HG03439 (cell line): ENCODE data around the gene CD69.
"Not testable (repeated sequence)": the region's sequence is repeated elsewhere in the genome, so short reads cannot be mapped to it uniquely, and the experiment has no call there.

Experiments
- ATAC-seq: cut with Tn5 transposase; IDR thresholded peaks from one replicate; pipeline ENCODE4 v1.9.1; 2021; ENCODE audit warnings: mild to moderate bottlenecking, moderate library complexity; ENCODE audit not compliant: unreplicated experiment

CD69 gene

GRCh38 chr12:9751204-9752144 is 9.2 kb downstream of the CD69 start:
- ATAC-seq: no peak

DNA sequence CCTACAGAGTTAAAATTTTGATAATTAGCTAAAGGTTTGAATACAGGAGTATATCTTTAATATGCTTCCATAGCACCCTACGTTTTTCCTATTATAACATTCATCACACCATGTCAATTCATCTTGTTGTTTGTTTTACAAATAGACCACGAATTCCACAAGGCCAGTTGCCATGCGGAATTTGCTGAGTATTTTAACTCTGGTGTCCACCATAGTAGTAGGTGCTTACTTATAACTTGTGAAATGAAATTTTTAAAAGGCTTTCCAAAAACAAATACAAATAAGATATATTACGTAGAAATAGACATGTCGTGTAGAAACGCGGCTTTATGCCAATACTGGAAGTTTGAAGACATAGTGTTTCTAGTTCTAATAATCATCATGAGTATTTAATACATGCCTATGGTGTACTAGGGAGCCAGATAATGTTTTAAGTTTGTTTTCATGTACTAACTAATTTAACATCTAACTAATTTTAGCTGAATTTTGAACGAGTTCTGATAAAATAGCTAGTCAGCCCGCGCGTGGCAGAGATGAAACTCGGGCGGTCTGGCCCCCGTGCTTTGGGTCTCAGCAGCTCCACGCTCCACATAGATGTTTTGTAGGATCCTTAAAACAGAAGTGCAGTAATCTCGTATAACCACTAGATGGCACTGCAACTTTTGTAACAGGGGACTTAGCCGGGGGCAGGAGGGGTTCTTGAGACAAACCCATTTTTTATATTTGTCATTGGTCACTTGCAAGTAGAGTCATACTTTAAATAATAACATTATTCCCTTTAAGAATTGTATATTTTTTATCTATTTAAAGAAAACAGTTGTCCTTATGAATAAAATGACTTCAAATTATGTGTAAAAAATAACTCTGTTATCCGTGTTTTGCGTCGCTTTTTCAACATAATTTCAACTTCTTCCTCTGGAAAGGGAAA is 10.2 kb downstream of the CD69 start:
- peak; percentile 60 for ATAC-seq

- no peak for ATAC-seq
These were observed 11.1 kb downstream of the CD69 start for GRCh38 chr12:9749640-9750039.

GRCh38 chr12:9745199-9745598 is 15.5 kb downstream of the CD69 start:
- ATAC-seq: no peak

- peak; percentile 41 for ATAC-seq
These were observed 18.0 kb downstream of the CD69 start for GRCh38 chr12:9742661-9743060.

- ATAC-seq: peak; percentile 85
These were observed 19.0 kb downstream of the CD69 start for GRCh38 chr12:9741726-9742125.

DNA sequence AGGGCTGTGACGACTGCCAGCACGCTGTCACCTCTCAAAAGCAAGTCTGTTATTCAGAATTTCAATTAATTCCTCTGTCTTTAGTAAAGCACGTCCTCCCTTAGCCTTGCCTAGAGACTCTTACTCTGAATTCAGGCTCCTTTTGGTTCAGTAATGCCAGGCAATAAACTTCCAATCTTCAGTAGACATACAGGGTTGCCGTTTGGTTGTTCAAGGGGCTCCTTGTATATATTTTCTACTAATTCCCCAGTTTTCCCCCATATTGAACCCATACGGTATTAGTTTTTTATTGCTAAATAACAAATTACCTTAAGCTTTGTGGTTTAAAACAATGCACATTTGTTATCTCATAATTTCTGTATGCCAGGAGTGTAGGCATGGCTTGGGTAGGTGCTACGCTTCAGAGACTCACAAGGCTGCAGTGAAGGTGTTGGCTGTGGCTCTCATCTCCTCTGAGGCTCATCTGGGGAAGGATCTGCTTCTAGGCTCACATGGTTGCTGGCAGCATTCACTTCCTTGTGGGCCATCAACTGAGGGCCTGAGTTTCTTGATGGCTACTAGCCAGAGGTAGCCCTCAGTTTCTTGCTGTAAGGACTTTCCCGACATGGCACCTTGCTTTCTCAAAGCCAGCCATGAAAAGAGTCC is 20.5 kb downstream of the CD69 start:
- ATAC-seq: no peak

DNA sequence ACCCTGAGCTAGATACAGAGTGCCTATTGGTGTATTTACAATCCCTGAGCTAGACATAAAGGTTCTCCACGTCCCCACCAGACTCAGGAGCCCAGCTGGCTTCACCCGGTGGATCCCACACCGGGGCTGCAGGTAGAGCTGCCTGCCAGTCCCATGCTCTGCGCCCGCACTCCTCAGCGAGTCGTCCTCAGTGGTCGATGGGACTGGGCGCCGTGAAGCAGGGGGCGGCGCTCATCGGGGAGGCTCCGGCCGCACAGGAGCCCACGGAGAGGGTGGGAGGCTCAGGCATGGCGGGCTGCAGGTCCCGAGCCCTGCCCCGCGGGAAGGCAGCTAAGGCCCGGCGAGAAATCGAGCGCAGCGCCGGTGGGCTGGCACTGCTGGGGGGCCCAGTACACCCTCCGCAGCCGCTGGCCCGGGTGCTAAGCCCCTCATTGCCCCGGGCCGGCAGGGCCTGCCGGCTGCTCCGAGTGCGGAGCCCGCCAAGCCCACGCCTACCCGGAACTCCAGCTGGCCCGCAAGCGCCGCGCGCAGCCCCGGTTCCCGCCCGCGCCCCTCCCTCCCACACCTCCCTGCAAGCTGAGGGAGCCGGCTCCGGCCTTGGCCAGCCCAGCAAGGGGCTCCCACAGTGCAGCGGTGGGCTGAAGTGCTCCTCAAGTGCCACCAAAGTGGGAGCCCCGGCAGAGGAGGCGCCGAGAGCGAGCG is 21.1 kb downstream of the CD69 start:
- not testable (repeated sequence) for ATAC-seq

- ATAC-seq: not testable (repeated sequence)
These were observed 21.8 kb downstream of the CD69 start for GRCh38 chr12:9738905-9739304.

DNA sequence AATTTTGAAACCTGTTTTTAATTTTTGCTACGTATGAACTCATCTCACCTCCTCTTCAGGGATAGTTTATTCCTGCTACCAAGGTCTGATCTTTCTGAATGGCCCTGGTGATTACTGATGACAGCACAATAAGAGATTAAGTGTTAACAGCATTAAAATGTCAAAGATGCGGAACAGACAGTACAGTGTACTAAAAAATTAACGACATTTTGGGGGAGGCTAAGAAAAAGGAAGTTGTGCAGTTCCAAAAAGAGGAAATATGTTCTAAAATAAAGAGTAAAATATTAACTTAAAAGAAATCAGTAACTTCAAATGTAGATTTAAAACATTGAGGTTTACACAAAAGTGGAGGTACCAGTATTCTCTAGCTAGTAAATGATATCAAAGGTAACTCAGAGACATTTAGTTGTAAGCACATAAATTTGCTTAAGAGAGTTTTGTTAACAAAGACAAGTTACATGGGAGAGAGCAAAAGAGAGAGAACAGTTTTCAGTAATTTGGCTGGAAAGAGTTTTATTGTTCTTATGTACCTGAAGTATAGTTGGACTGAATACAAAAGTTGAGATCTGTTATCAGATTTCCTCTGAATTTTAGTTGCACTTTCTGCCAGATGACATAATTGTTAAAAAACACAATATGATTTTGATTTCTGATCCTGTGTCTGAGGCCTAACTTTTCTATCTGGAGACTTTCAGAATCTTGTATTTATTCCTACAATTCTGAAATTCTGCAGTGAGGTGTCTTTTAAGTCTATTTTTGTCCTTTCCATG is 23.6 kb downstream of the CD69 start:
- no peak for ATAC-seq

DNA sequence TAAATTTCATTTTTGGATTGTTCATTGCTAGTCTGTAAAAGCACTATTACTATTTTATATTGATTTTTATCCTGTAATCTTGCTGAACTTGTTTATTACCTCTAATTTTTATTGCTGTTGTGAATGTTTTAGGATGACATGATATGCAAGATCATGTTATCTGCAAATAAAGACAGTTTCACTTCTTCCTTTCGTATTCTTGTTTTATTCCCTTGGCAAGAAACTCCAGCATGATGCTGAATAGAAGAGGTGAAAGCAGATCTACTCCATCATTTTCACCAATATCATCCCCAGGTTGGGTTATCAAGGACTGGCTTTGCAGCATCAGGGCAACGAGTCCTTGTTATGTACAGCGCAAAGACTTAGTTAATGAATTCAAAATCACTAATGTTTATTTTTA is 25.1 kb downstream of the CD69 start:
- no peak for ATAC-seq

DNA sequence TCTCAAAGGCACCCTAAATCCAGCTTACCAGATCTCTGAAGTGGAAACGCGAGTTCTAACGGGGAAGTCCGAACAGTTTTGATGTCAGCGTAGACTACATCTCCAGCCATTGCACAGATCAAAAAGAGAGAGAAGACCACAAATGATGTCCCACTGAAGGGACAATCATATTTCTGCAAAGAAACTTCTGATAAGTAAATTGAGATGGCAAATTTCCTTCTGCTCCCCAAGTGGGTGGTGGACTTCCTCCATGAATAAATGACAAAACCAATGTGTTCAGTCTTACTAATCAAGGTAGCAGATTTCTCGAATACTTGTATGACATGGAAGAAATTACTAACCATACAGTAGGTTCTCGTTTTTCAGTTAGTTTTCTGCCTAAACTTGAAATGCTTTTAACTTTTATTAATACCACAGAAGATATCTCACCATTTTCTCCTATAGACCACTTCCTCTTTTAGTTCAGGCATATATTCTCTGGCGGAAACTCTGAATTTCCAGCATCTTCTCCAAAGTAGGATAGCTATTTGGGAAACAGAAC is 27.7 kb downstream of the CD69 start, which contains the start of gene CLECL1:
Gene CLECL1, minus strand, starts transcription at position 177 of the 541 bp plus-strand sequence.
- ATAC-seq: peak; percentile 33

DNA sequence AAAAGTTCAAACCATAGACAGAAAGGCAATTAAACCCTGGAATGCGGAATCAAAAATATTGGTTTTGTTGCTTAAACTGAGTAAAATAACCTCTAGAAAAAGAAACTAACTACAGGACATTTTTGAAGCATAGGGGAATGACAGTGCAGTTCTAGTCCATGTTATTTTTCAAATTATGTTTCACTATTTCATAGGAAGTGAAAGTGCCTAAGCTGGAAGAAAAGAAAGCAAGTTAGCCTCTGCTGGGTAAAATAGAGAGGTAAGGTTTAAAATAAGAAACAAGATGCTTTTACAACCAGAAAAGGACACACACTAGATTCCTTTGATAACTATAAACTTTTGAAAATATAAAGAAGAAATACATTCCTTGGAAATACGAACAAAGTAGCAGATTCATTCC is 28.9 kb downstream of the CD69 start:
- ATAC-seq: peak; percentile 31

- ATAC-seq: no peak
These were observed 29.3 kb downstream of the CD69 start for GRCh38 chr12:9731393-9731792.

DNA sequence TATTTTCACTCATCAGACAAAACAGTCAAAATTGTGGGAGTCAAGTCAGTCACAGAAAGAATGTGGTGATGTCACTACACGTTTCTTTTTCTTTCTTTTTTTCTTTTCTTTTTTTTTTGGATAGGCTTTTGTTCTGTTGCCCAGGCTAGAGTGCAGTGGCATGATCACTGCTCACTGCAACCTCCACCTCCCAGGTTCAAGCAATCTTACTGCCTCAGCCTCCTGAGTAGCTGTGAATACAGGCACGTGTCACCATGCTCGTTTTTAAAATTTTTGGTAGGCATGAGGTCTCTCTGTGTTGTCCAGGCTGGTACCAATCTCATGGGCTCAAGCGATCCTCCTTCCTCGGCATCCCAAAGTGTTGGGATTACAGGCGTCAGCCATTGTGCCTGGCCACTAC is 30.1 kb downstream of the CD69 start:
- ATAC-seq: no peak

DNA sequence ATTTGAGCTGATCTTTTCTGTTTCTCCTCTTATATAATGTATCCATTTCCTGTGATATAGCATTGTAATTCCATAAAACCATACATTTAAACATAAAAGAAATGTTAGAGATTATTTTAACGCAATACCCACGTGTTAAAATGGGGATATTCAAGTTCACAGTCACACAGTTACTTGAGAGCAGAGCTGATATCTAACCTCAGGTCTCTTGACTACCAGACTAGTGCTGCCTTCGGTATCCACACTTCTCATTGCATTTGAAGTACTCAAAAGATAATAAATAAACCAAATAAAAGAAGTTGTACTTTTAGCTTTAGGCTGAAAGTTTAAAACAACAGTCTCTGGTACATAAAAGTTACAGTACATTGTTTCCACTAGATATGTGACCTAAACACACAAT is 30.7 kb downstream of the CD69 start:
- no peak for ATAC-seq

GRCh38 chr12:9729082-9729481 is 31.6 kb downstream of the CD69 start:
- ATAC-seq: no peak

GRCh38 chr12:9727813-9728212 is 32.9 kb downstream of the CD69 start:
- ATAC-seq: no peak

- ATAC-seq: no peak
These were observed 35.4 kb downstream of the CD69 start for GRCh38 chr12:9725213-9725870.
